ENCODE results near the gene PBRM1.
A peak's percentile ranks its signal among the peaks of the same experiment; 100 is the strongest.

The PBRM1 gene

DNA sequence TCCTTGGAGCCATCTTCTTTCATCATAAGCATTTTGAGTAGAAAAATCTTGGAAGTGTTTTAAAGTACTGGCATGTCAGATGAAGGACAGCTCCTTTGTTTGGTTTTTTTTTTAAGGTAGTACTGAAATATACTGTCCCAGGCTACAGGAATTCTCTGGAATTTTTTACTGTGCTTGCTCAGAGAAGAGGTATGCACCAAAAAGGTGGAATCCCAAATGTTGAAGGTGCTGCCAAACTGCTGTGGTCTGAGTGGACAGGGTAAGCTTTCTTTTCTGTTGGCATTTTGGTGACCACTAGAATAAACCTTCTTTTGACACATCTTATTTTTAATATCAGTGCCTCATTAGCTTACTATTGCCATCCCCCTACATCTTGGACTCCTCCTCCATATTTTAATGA, 7.4 kb upstream of the PBRM1 start:
- TF ChIP-seq, protein P1, sequence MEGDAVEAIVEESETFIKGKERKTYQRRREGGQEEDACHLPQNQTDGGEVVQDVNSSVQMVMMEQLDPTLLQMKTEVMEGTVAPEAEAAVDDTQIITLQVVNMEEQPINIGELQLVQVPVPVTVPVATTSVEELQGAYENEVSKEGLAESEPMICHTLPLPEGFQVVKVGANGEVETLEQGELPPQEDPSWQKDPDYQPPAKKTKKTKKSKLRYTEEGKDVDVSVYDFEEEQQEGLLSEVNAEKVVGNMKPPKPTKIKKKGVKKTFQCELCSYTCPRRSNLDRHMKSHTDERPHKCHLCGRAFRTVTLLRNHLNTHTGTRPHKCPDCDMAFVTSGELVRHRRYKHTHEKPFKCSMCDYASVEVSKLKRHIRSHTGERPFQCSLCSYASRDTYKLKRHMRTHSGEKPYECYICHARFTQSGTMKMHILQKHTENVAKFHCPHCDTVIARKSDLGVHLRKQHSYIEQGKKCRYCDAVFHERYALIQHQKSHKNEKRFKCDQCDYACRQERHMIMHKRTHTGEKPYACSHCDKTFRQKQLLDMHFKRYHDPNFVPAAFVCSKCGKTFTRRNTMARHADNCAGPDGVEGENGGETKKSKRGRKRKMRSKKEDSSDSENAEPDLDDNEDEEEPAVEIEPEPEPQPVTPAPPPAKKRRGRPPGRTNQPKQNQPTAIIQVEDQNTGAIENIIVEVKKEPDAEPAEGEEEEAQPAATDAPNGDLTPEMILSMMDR (IDR thresholded peaks at IDR 0.05; ENCODE audit: low read length) = no peak
- no peak for TF ChIP-seq EZH2 (optimal IDR thresholded peaks at IDR 0.05; ENCODE audit: low read depth, low read length)
- TF ChIP-seq EZH2phosphoT487 (IDR thresholded peaks at IDR 0.05; ENCODE audit: low read length) = no peak
- peaks cover 89% of the 10 kb centered on the region for H3K79me2 ChIP-seq (ENCODE audit: low read length)
- H3K4me2 ChIP-seq (ENCODE audit: low read depth, low read length) = no peak overlapping the region
- peaks cover 72% of the 10 kb centered on the region for H3K4me1 ChIP-seq (ENCODE audit: low read length)
- H2AFZ ChIP-seq (ENCODE audit: low read length) = no peak overlapping the region
- H3K9ac ChIP-seq (ENCODE audit: low read length) = no peak overlapping the region
- H3F3A ChIP-seq (ENCODE audit: insufficient read depth, low read length) = peaks cover 82% of the 10 kb centered on the region
- peaks cover 54% of the 10 kb centered on the region for H3K36me3 ChIP-seq (replicated peaks; ENCODE audit: insufficient read depth, low read length)
- H3K4me3 ChIP-seq (ENCODE audit: low read length) = no peak overlapping the region
- no peaks in the 10 kb centered on the region for H3K27me3 ChIP-seq (replicated peaks; ENCODE audit: insufficient read depth, low read length)
- no peak overlapping the region; the same call in 1 of the 2 replicates for H3K27ac ChIP-seq (ENCODE audit: low read length)
- no peak for DNase-seq
- H3K9me3 ChIP-seq (replicated peaks; ENCODE audit: insufficient read depth, low read length) = no peaks in the 10 kb centered on the region
- H4K20me1 ChIP-seq (ENCODE audit: insufficient read depth, low read length) = peaks cover 14% of the 10 kb centered on the region
- H3K9me2 ChIP-seq (replicated peaks; ENCODE audit: insufficient read depth, low read length) = no peaks in the 10 kb centered on the region

DNA sequence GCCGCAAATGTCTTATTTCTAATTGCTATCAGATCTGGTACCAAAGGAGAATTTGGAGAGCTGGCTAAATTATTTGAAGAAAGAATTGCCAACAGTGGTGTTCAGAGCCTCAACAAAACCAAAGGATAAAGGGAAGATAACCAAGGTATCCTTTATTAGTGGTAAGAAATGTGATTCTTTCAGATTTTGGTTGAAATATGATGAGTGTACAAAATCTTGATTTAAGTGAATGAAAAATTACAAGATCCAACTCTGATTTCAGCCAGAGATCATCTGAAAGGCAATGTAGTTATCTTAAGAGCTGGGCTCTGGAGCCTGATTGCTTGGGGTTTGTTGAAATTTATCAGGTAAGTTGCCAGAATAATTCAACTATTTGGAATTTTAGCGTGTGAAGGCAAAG, 4.8 kb upstream of the PBRM1 start:
- Histone ChIP-seq H3K9me2 (replicated peaks; ENCODE audit: insufficient read depth, low read length) (no peaks in the 10 kb centered on the region), H3K4me3 (ENCODE audit: low read length) (no peak overlapping the region), H3K4me2 (ENCODE audit: low read depth, low read length) (no peak overlapping the region), H3K9ac (ENCODE audit: low read length) (no peak overlapping the region), H3K9me3 (replicated peaks; ENCODE audit: insufficient read depth, low read length) (no peaks in the 10 kb centered on the region), H3F3A (ENCODE audit: insufficient read depth, low read length) (peaks cover 76% of the 10 kb centered on the region), H3K27ac (ENCODE audit: low read length) (no peak overlapping the region), H3K36me3 (replicated peaks; ENCODE audit: insufficient read depth, low read length) (peaks cover 65% of the 10 kb centered on the region), H3K4me1 (ENCODE audit: low read length) (peaks cover 60% of the 10 kb centered on the region), H3K79me2 (ENCODE audit: low read length) (peaks cover 94% of the 10 kb centered on the region), H4K20me1 (ENCODE audit: insufficient read depth, low read length) (peaks cover 14% of the 10 kb centered on the region), H2AFZ (ENCODE audit: low read length) (no peak overlapping the region), H3K27me3 (replicated peaks; ENCODE audit: insufficient read depth, low read length) (no peaks in the 10 kb centered on the region)
- TF ChIP-seq EZH2 (optimal IDR thresholded peaks at IDR 0.05; ENCODE audit: low read depth, low read length) = no peak
- TF ChIP-seq, protein P1 (IDR thresholded peaks at IDR 0.05; ENCODE audit: low read length) = no peak
- TF ChIP-seq EZH2phosphoT487 (IDR thresholded peaks at IDR 0.05; ENCODE audit: low read length) = no peak
- no peak for DNase-seq

DNA sequence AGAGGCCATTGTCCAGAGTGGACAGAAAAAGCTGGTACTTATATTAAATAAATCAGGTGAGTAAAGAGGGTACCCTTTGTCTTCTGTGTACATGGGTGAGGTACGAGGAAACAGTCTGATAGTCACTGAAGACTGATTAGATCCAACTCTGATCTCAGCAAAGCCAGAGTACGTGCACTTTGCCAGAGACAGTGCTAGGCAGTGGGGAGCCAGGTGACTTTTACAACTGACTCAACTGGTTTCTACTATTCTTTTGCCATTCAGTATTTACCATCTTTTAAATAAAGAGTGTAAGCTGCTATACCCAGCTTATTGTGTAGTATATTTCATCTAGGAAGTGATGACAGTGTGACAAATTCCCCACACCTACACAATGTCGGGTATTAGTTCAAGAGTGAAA, 3.4 kb upstream of the PBRM1 start:
- H3K9ac ChIP-seq (ENCODE audit: low read length) = no peak overlapping the region

More for the DNA sequence above, 3.4 kb upstream of the PBRM1 start:
- Histone ChIP-seq H3K4me2 (ENCODE audit: low read depth, low read length) (peak overlapping the region; percentile 76; the same call in 1 of the 2 replicates), H3K4me3 (ENCODE audit: low read length) (no peak overlapping the region), H3K36me3 (replicated peaks; ENCODE audit: insufficient read depth, low read length) (peaks cover 54% of the 10 kb centered on the region), H3K4me1 (ENCODE audit: low read length) (peaks cover 52% of the 10 kb centered on the region), H3K27me3 (replicated peaks; ENCODE audit: insufficient read depth, low read length) (no peaks in the 10 kb centered on the region), H3K9me2 (replicated peaks; ENCODE audit: insufficient read depth, low read length) (no peaks in the 10 kb centered on the region), H3F3A (ENCODE audit: insufficient read depth, low read length) (peaks cover 72% of the 10 kb centered on the region), H3K9me3 (replicated peaks; ENCODE audit: insufficient read depth, low read length) (no peaks in the 10 kb centered on the region), H4K20me1 (ENCODE audit: insufficient read depth, low read length) (peaks cover 9% of the 10 kb centered on the region; the same call in 1 of the 2 replicates), H3K79me2 (ENCODE audit: low read length) (peaks cover 93% of the 10 kb centered on the region), H3K27ac (ENCODE audit: low read length) (peak overlapping the region; percentile 10; the same call in 1 of the 2 replicates), H2AFZ (ENCODE audit: low read length) (no peak overlapping the region)
- TF ChIP-seq EZH2phosphoT487 (IDR thresholded peaks at IDR 0.05; ENCODE audit: low read length) (no peak), EZH2 (optimal IDR thresholded peaks at IDR 0.05; ENCODE audit: low read depth, low read length) (no peak)
- TF ChIP-seq, protein P1 (IDR thresholded peaks at IDR 0.05; ENCODE audit: low read length) = no peak
- DNase-seq = no peak
